Measurements from ENCODE around the gene CHMP1B.
"Not testable (repeated sequence)": the region's sequence is repeated elsewhere in the genome, so short reads cannot be mapped to it uniquely, and the experiment has no call there.

Gene CHMP1B

GRCh38 chr18:11871501-11871900, 20.3 kb downstream of the CHMP1B start:
- DNase-seq (ENCODE audit: low read depth): no peak

GRCh38 chr18:11872479-11873136, 21.4 kb downstream of the CHMP1B start:
- no peak for DNase-seq (ENCODE audit: low read depth)

GRCh38 chr18:11873670-11874340, 22.6 kb downstream of the CHMP1B start:
- DNase-seq (ENCODE audit: low read depth): no peak

GRCh38 chr18:11874676-11875075, 23.5 kb downstream of the CHMP1B start:
- no peak for DNase-seq (ENCODE audit: low read depth)

GRCh38 chr18:11877497-11878135, 26.4 kb downstream of the CHMP1B start:
- no peak for DNase-seq (ENCODE audit: low read depth)

GRCh38 chr18:11880586-11881304, 29.5 kb downstream of the CHMP1B start:
- no peak for DNase-seq (ENCODE audit: low read depth)

GRCh38 chr18:11882636-11883035, 31.4 kb downstream of the CHMP1B start:
- DNase-seq (ENCODE audit: low read depth): no peak

GRCh38 chr18:11883153-11883552, 31.9 kb downstream of the CHMP1B start:
- no peak for DNase-seq (ENCODE audit: low read depth)

GRCh38 chr18:11884396-11885030, 33.3 kb downstream of the CHMP1B start:
- no peak for DNase-seq (ENCODE audit: low read depth)

GRCh38 chr18:11885278-11885947, 34.2 kb downstream of the CHMP1B start:
- no peak for DNase-seq (ENCODE audit: low read depth)

GRCh38 chr18:11886577-11887110, 35.4 kb downstream of the CHMP1B start:
- no peak for DNase-seq (ENCODE audit: low read depth)

GRCh38 chr18:11887328-11888128, 36.3 kb downstream of the CHMP1B start:
- DNase-seq (ENCODE audit: low read depth): no peak

GRCh38 chr18:11888726-11889125, 37.5 kb downstream of the CHMP1B start:
- DNase-seq (ENCODE audit: low read depth): no peak

- no peak for DNase-seq (ENCODE audit: low read depth)
These were observed 38.1 kb downstream of the CHMP1B start for GRCh38 chr18:11889284-11889683.

- DNase-seq (ENCODE audit: low read depth): no peak
These were observed 40.5 kb downstream of the CHMP1B start for GRCh38 chr18:11891737-11892136.

GRCh38 chr18:11892438-11892837, 41.2 kb downstream of the CHMP1B start:
- not testable (repeated sequence) for DNase-seq (ENCODE audit: low read depth)

- DNase-seq (ENCODE audit: low read depth): no peak
These were observed 46.6 kb downstream of the CHMP1B start for GRCh38 chr18:11897781-11898180.

GRCh38 chr18:11899063-11899462, 47.9 kb downstream of the CHMP1B start:
- no peak for DNase-seq (ENCODE audit: low read depth)

- no peak for DNase-seq (ENCODE audit: low read depth)
These were observed 50.7 kb downstream of the CHMP1B start for GRCh38 chr18:11901826-11902438.

Measured in stimulated activated CD8-positive, alpha-beta memory T cell treated with anti-CD3 and anti-CD28 coated beads, Interleukin-15, amount 100 ng/mL, for 1 hour (primary cell).